Endothelial cell of umbilical vein (primary cell): ENCODE measurements around the gene CTSL. TPM values are rescaled to one million over a fixed set of nuclear protein-coding genes. Genes with fewer than 3 reads are reported as not detected.

Experiments used
- BruUV-seq: library from RNA; stranded (reverse); fragments of 400-500 nt; replicated peaks from 2 replicates; lab custom pipeline; 2021; lab: Mats Ljungman, UMichigan
- CTCF ChIA-PET: fragments of 300-600, 350-600 bp; sonication (Branson Sonifier 250); formaldehyde crosslinking; loops from one replicate; lab custom pipeline; 2021; ENCODE audit warnings: antibody characterized with exemption, inconsistent platforms; lab: Charles Lee
- POLR2A ChIA-PET: fragments of 300-600, 350-600 bp; sonication (Branson Sonifier 250); formaldehyde crosslinking; loops from one replicate; lab custom pipeline; 2021; ENCODE audit warnings: antibody characterized with exemption, inconsistent platforms; lab: Charles Lee
- DNase-seq: peaks from one replicate; pipeline ENCODE4 v3.0.0-alpha.2; 2011; ENCODE audit warnings: low read depth, low spot score
- FAIRE-seq: peaks from 2 replicates; lab custom pipeline; 2011; peaks lifted over from hg19 to GRCh38; lab: Jason Lieb, UNC
- H2AFZ ChIP-seq: 2 replicates; pipeline ENCODE4 v1.6.0; 2012; ENCODE audit warnings: low read depth, low read length, control low read depth, inconsistent platforms
- H3K27ac ChIP-seq: 2 replicates; pipeline ENCODE4 v1.5.1; 2011; ENCODE audit warnings: low read depth, mild to moderate bottlenecking, control low read depth, low read length, moderate library complexity; ENCODE audit not compliant: insufficient read depth
- H3K27me3 ChIP-seq, 2 experiments: 2 replicates each; pipeline versions ENCODE4 v1.6.0 to v1.6.1; 2011; ENCODE audit warnings: low read length in 2 of 2, mixed read lengths in 1 of 2; ENCODE audit not compliant: control insufficient read depth in 2 of 2, insufficient read depth in 2 of 2
- H3K36me3 ChIP-seq, 2 experiments: 2 replicates in 1 of 2; 3 replicates in 1 of 2; pipeline ENCODE4 v1.5.1; 2011; ENCODE audit warnings: low read length in 2 of 2, mild to moderate bottlenecking in 1 of 2, moderate library complexity in 1 of 2; ENCODE audit not compliant: control insufficient read depth in 2 of 2, insufficient read depth in 2 of 2; ENCODE audit errors: extremely low read depth in 1 of 2
- H3K4me1 ChIP-seq: 3 replicates; pipeline ENCODE4 v1.5.1; 2011; ENCODE audit warnings: mild to moderate bottlenecking, low read length; ENCODE audit not compliant: control insufficient read depth, insufficient read depth; ENCODE audit errors: extremely low read depth
- H3K4me2 ChIP-seq: 2 replicates; pipeline ENCODE4 v1.6.1; 2011; ENCODE audit warnings: low read length, control low read depth, mixed read lengths; ENCODE audit not compliant: insufficient read depth
- H3K4me3 ChIP-seq, 3 experiments: fragments of 200-600 bp in 1 of 3; sonication (generic), shearing (Covaris generic) in 1 of 3; replicated peaks in 1 of 3; 2 replicates each; pipeline ENCODE4 v1.5.1; 2011 to 2016; ENCODE audit warnings: control low read depth in 3 of 3, low read length in 3 of 3, mild to moderate bottlenecking in 2 of 3, inconsistent platforms in 1 of 3, low read depth in 1 of 3, moderate library complexity in 1 of 3; ENCODE audit not compliant: insufficient read depth in 1 of 3
- H3K79me2 ChIP-seq: 2 replicates; pipeline ENCODE4 v1.6.0; 2012; ENCODE audit warnings: low read length, inconsistent platforms; ENCODE audit not compliant: control insufficient read depth, insufficient read depth
- H3K9ac ChIP-seq: replicated peaks from 2 replicates; pipeline ENCODE3; 2011; ENCODE audit warnings: low read length, control low read depth; ENCODE audit not compliant: insufficient read depth; ENCODE audit errors: extremely low read depth
- H3K9me1 ChIP-seq: replicated peaks from 3 replicates; pipeline ENCODE4 v1.6.0; 2011; ENCODE audit warnings: mild to moderate bottlenecking, low read length; ENCODE audit not compliant: control insufficient read depth, insufficient read depth; ENCODE audit errors: extremely low read depth
- H3K9me3 ChIP-seq: replicated peaks from 2 replicates; pipeline ENCODE4 v1.5.1; 2012; ENCODE audit warnings: low read length, inconsistent platforms; ENCODE audit not compliant: control insufficient read depth, insufficient read depth
- H4K20me1 ChIP-seq: replicated peaks from 2 replicates; pipeline ENCODE3; 2011; ENCODE audit warnings: mild to moderate bottlenecking, low read length; ENCODE audit not compliant: control insufficient read depth, insufficient read depth; ENCODE audit errors: extremely low read depth
- EZH2 ChIP-seq: IDR thresholded peaks from 2 replicates; pipeline ENCODE4 v1.6.1; 2012; ENCODE audit warnings: borderline replicate concordance, low read depth, mild to moderate bottlenecking, moderate library complexity, low read length, inconsistent platforms; ENCODE audit not compliant: severe bottlenecking
- FOS ChIP-seq: IDR thresholded peaks from 2 replicates; pipeline ENCODE4 v1.6.1; 2011; ENCODE audit warnings: mild to moderate bottlenecking, low read length, moderate library complexity, borderline replicate concordance; ENCODE audit not compliant: insufficient read depth
- GATA2 ChIP-seq: IDR thresholded peaks from 2 replicates; pipeline ENCODE4 v1.7.0; 2011; ENCODE audit warnings: low read depth, mild to moderate bottlenecking, moderate library complexity, mixed read lengths, low read length; ENCODE audit not compliant: insufficient read length, insufficient read depth
- JUN ChIP-seq: IDR thresholded peaks from 2 replicates; pipeline ENCODE4 v1.6.1; 2011; ENCODE audit warnings: borderline replicate concordance, low read depth; ENCODE audit not compliant: insufficient read length, insufficient read depth
- MYC ChIP-seq: IDR thresholded peaks from one replicate; pipeline ENCODE4 v1.6.1; 2011; ENCODE audit warnings: mild to moderate bottlenecking, low read depth, low read length
- POLR2A ChIP-seq: IDR thresholded peaks from 2 replicates; pipeline ENCODE4 v1.6.1; 2012; ENCODE audit warnings: low read depth, mild to moderate bottlenecking, control low read depth, low read length
- POLR2AphosphoS5 ChIP-seq: IDR thresholded peaks from 2 replicates; pipeline ENCODE4 v1.6.1; 2012; ENCODE audit warnings: low read depth, mild to moderate bottlenecking, control low read depth, low read length, moderate library complexity; ENCODE audit not compliant: insufficient read depth
- dilution Hi-C: fragments of 300-500 bp; cut with MboI; formaldehyde crosslinking; loops from one replicate; pipeline ENCODE4 v1.15.0; 2019; ENCODE audit warnings: low sequenced_read_pairs; ENCODE audit not compliant: extremely low pct_ligation_motif_present
- intact Hi-C: fragments of 100-400 bp; cut with micrococcal nuclease; formaldehyde crosslinking; loops from one replicate; pipeline ENCODE4 v1.10.0; 2022
- polyA plus RNA-seq, 4 experiments: library from polyadenylated mRNA; depleted of rRNA in 3 of 4; stranded (reverse) in 3 of 4; unstranded in 1 of 4; fragments of >200 nt; gene quantifications; 2 replicates each; pipeline versions ENCODE4 v1.2.1 to v1.2.3, GENCODE V29; 2011 to 2012; ENCODE audit warnings: missing spikeins in 1 of 4
- total RNA-seq: library from RNA; stranded (reverse); gene quantifications from 2 replicates; pipeline ENCODE4 v1.2.3, GENCODE V29; 2021
- TF ChIP-seq, protein P1 (sequence below), 2 donors: IDR thresholded peaks; 1 replicate in 1 of 2; 2 replicates in 1 of 2; pipeline ENCODE4 v1.5.1; 2011; ENCODE audit warnings: low read length in 2 of 2, mild to moderate bottlenecking in 2 of 2, moderate library complexity in 2 of 2, control low read depth in 1 of 2, inconsistent platforms in 1 of 2, low read depth in 1 of 2; ENCODE audit not compliant: insufficient read depth in 1 of 2; ENCODE audit errors: extremely low read depth in 1 of 2
- TF ChIP-seq, protein P2 (sequence below): IDR thresholded peaks from 2 replicates; pipeline ENCODE4 v1.6.1; 2011; ENCODE audit not compliant: insufficient read depth, insufficient read length

CTSL gene
- total and polyA plus RNA-seq, 2 donors (not counting 3 experiments of a cell fraction or from before 2014, with no cell fraction given), result 98.4 to 107 TPM

DNA sequence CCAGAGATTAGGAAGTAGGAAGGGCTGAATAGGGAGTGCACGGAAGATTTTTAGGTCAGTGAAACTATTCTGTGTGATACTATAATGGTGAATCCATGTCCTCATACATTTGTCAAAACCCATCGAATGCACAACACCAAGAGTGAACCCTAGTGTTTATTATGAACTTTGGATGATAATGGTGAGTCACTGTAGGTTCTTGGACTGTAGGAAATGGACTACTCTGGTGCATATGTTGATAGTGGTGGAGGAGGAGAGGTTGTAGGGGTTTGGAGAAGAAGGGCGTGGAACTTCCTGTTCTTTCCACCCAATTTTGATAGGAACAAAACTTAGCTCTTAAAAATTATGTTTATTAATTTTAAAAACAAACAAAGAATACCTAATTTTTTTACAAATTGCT lies 14.3 kb downstream of the CTSL start:
- dilution Hi-C loops, result no loop called here

More for the DNA sequence above, 14.3 kb downstream of the CTSL start:
- H3K27ac ChIP-seq, result no peak overlapping the region
- H3K9ac ChIP-seq, result no peak overlapping the region
- no peaks in the 10 kb centered on the region for H4K20me1 ChIP-seq
- H3K4me3 ChIP-seq, result no peak overlapping the region
- no peaks in the 10 kb centered on the region for H3K9me1 ChIP-seq
- CTCF ChIA-PET, result interaction anchor here (1.3 kb wide), 1 partner anchor 14 kb away, joined by 3 read pairs; the partner anchor contains the start of gene CTSL
- H3K9me3 ChIP-seq, result no peaks in the 10 kb centered on the region
- no peak overlapping the region for H2AFZ ChIP-seq
- TF ChIP-seq JUN (no peak), POLR2A (no peak), FOS (no peak), EZH2 (no peak), MYC (no peak), GATA2 (no peak), POLR2AphosphoS5 (no peak)
- TF ChIP-seq, protein P1, sequence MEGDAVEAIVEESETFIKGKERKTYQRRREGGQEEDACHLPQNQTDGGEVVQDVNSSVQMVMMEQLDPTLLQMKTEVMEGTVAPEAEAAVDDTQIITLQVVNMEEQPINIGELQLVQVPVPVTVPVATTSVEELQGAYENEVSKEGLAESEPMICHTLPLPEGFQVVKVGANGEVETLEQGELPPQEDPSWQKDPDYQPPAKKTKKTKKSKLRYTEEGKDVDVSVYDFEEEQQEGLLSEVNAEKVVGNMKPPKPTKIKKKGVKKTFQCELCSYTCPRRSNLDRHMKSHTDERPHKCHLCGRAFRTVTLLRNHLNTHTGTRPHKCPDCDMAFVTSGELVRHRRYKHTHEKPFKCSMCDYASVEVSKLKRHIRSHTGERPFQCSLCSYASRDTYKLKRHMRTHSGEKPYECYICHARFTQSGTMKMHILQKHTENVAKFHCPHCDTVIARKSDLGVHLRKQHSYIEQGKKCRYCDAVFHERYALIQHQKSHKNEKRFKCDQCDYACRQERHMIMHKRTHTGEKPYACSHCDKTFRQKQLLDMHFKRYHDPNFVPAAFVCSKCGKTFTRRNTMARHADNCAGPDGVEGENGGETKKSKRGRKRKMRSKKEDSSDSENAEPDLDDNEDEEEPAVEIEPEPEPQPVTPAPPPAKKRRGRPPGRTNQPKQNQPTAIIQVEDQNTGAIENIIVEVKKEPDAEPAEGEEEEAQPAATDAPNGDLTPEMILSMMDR (IDR thresholded peaks at IDR 0.05; ENCODE audit: extremely low read depth in 1 of 2, insufficient read depth in 1 of 2, low read depth in 1 of 2, low read length in 2 of 2), result no peak
- TF ChIP-seq, protein P2, sequence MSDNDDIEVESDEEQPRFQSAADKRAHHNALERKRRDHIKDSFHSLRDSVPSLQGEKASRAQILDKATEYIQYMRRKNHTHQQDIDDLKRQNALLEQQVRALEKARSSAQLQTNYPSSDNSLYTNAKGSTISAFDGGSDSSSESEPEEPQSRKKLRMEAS, result no peak
- H3K27me3 ChIP-seq, result peaks cover 0 to 2% of the 10 kb centered on the region in 2 experiments
- H3K4me2 ChIP-seq, result no peak overlapping the region
- FAIRE-seq (no peak), DNase-seq (no peak)
- H3K79me2 ChIP-seq, result no peaks in the 10 kb centered on the region
- H3K36me3 ChIP-seq, result no peaks in the 10 kb centered on the region
- POLR2A ChIA-PET, result no interaction called here
- intact Hi-C loops, result no loop called here
- H3K4me1 ChIP-seq, result no peaks in the 10 kb centered on the region
- BruUV-seq, result no TSS peak
